ENCODE results near the gene FNTB. TPM values are rescaled to one million over a fixed set of nuclear protein-coding genes. Genes with fewer than 3 reads are reported as not detected.

Gene FNTB
- total and polyA plus RNA-seq, 9 of the 15 experiments (the other 6 are each of a cell fraction or from before 2014, with no cell fraction given), result 6.9 to 23.2 (median 12.2) TPM

DNA sequence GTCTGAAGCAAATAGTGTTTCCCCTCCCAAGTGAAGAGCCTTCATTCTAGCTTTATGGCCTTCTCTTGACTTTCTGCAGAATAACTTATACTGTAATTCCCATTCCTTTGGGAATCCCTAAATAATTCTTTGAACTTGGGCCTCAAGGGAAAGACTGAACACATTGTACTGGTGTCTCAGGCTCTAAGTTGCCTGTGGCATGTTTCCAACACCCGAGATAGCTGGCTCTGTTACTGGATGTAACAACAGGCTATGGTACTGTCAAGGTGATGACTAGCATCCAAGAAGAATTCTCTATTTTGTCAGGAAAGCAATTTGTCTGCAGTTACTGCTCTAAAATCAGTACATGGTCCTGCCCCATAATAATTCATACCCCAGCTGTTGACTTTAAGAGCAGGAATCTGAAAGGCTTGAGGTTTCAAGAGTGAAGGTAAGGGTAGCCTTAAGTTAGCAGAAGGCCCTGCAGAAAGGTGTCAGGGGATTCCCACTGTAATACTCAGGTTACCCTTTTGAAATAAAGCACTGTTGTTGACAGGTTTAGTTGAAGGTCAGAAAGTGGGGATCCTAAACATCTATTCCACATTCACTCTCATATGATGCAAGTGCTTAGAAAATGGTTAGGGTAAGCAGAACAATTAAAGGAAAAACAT is 49.4 kb upstream of the FNTB start:
- Histone ChIP-seq H3K79me2 (ENCODE audit: control insufficient read depth, insufficient read depth, low read length) (no peaks in the 10 kb centered on the region), H4K20me1 (replicated peaks; ENCODE audit: control insufficient read depth, insufficient read depth, low read length) (no peaks in the 10 kb centered on the region), H3K9ac (ENCODE audit: insufficient read depth in 1 of 2, low read depth in 2 of 2, low read length in 2 of 2) (no peak overlapping the region), H3K27ac (ENCODE audit: extremely low read depth, low read depth, low read length) (no peak overlapping the region), H3K9me1 (ENCODE audit: control insufficient read depth, insufficient read depth, low read length) (no peaks in the 10 kb centered on the region), H2AFZ (ENCODE audit: low read depth, low read length) (no peak overlapping the region), H3K4me2 (ENCODE audit: insufficient read depth, low read length) (no peak overlapping the region), H3K9me3 (replicated peaks; ENCODE audit: control insufficient read depth, insufficient read depth, low read depth, low read length) (no peaks in the 10 kb centered on the region), H3K4me3 (no peak overlapping the region), H3K36me3 (ENCODE audit: control insufficient read depth, insufficient read depth, low read length) (peaks cover 14% of the 10 kb centered on the region; the same call in 2 of the 3 replicates), H3K4me1 (replicated peaks in 1 of 2; ENCODE audit: control insufficient read depth in 2 of 2, insufficient read depth in 2 of 2, low read length in 2 of 2) (no peaks in the 10 kb centered on the region), H3K27me3 (ENCODE audit: control insufficient read depth in 2 of 2, insufficient read depth in 2 of 2, low read length in 2 of 2) (no peaks in the 10 kb centered on the region)
- intact Hi-C loops (cut with micrococcal nuclease) (no loop called here), in situ Hi-C loops (cut with MboI) (no loop called here)
- DNase-seq (ENCODE audit: extremely low read depth in 1 of 4, low spot score in 3 of 4) (no peak), FAIRE-seq (no peak), ATAC-seq (no peak)
- ChIA-PET CTCF (ENCODE audit: low intra/inter-chr PET ratio) (no interaction called here), POLR2A (interaction anchor here (0.7 to 2.4 kb wide), 5 partner anchors 10 to 102 kb away, joined by 3 to 6 read pairs (median 4); no protein-coding TSS in a partner anchor)
- WGBS (ENCODE audit: insufficient coverage, low coverage, missing lambda C conversion rate), result 15% methylated on average over 1 of the region's 1 CpG
- BruUV-seq (replicated peaks), result no TSS peak
- TF ChIP-seq ZBED1 (IDR thresholded peaks at IDR 0.05), result no peak
- no peak for TF ChIP-seq ZNF316 (IDR thresholded peaks at IDR 0.05)
- TF ChIP-seq CREBBP (IDR thresholded peaks at IDR 0.05; ENCODE audit: low read depth, low read length), result no peak
- no peak for TF ChIP-seq ZNF311 (CRISPR knock-in tag; IDR thresholded peaks at IDR 0.05)
- TF ChIP-seq HMGXB4 (CRISPR knock-in tag; IDR thresholded peaks at IDR 0.05), result no peak
- no peak for TF ChIP-seq MTA1 (IDR thresholded peaks at IDR 0.05; ENCODE audit: borderline replicate concordance)
- TF ChIP-seq FOXA1 (IDR thresholded peaks at IDR 0.05; ENCODE audit: borderline replicate concordance), result no peak
- TF ChIP-seq SNRNP70 (optimal IDR thresholded peaks at IDR 0.05; ENCODE audit: low read depth, low read length), result no peak
- no peak for TF ChIP-seq ZNF551 (CRISPR knock-in tag; IDR thresholded peaks at IDR 0.05)
- TF ChIP-seq LARP7 (IDR thresholded peaks at IDR 0.05), result no peak
- TF ChIP-seq NR0B1 (IDR thresholded peaks at IDR 0.05; ENCODE audit: partially characterized antibody), result no peak
- TF ChIP-seq SMARCA4 (IDR thresholded peaks at IDR 0.05), result no peak
- TF ChIP-seq KAT2B (IDR thresholded peaks at IDR 0.05; ENCODE audit: low read depth, low read length), result no peak
- no peak for TF ChIP-seq ID3 (CRISPR knock-in tag; IDR thresholded peaks at IDR 0.05)
- TF ChIP-seq ID3 (tag; IDR thresholded peaks at IDR 0.05), result no peak
- TF ChIP-seq KDM1A (IDR thresholded peaks at IDR 0.05), result no peak
- TF ChIP-seq CBX1 (IDR thresholded peaks at IDR 0.05; ENCODE audit: low read depth), result no peak

Data from K562 (cell line).